ENCODE results near the gene SF1. TPM values are rescaled to one million over a fixed set of nuclear protein-coding genes. Genes with fewer than 3 reads are reported as not detected.

SF1 gene
- total and polyA plus RNA-seq, 2 of the 8 experiments (the other 6 are each of a cell fraction or from before 2014, with no cell fraction given) = 72.7 to 353 TPM

- TF ChIP-seq RAD21 (IDR thresholded peaks at IDR 0.05 in 1 of 2, conservative IDR thresholded peaks at IDR 0.05 in 1 of 2; ENCODE audit: low read depth in 2 of 2, low read length in 2 of 2) = no peak
- no peak for TF ChIP-seq BRCA1 (IDR thresholded peaks at IDR 0.05; ENCODE audit: low read depth, low read length)
- no peak for TF ChIP-seq EGR1 (IDR thresholded peaks at IDR 0.05; ENCODE audit: borderline replicate concordance, low read depth, low read length)
Observed at GRCh38 chr11:64793271-64794160, 15.2 kb upstream of the SF1 start (continued).

Measured in H1 (cell line).